Fibroblast of skin of left biceps (primary cell): Measurements from ENCODE around the gene ZFHX2.

Experiments used
- DNase-seq, 2 experiments: peaks; one replicate each; pipeline ENCODE4 v3.0.0-alpha.2; 2013; ENCODE audit warnings: low read depth in 2 of 2

Gene ZFHX2

DNA sequence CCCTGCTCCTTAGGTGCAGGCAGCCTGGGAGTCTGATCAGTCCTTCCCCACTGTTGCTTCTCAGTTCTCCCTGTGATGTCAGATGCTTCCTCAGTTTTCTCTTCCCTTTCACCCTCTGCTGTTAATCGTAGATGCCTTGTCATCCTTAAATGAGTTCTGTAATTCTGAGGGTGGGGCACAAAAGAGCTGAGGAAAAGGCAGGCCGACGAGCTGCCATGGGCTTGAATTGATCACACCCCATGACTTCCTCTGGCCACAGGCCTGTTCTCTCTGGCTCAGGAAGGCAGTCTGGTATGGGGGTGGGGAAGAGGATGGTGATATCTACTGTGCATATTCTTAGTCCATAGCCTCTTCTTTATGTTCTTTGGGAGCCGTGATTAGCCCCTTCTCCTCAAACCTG is 21.3 kb upstream of the ZFHX2 start:
- no peak for DNase-seq

DNA sequence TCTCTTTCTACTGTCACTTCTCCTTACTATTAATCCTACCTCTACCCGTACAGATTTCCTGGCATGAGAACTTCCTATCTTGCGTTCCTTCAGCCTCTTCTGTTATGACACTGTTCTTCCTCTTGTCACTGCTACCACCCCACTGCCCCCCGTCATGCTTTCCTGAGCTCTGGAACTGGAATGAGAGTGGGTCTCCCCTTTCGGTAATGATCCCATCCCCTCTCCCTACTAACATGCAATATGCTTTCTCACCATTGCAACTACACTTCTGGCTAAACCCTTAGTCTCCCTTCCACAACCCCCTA is 20.9 kb upstream of the ZFHX2 start:
- no peak for DNase-seq

DNA sequence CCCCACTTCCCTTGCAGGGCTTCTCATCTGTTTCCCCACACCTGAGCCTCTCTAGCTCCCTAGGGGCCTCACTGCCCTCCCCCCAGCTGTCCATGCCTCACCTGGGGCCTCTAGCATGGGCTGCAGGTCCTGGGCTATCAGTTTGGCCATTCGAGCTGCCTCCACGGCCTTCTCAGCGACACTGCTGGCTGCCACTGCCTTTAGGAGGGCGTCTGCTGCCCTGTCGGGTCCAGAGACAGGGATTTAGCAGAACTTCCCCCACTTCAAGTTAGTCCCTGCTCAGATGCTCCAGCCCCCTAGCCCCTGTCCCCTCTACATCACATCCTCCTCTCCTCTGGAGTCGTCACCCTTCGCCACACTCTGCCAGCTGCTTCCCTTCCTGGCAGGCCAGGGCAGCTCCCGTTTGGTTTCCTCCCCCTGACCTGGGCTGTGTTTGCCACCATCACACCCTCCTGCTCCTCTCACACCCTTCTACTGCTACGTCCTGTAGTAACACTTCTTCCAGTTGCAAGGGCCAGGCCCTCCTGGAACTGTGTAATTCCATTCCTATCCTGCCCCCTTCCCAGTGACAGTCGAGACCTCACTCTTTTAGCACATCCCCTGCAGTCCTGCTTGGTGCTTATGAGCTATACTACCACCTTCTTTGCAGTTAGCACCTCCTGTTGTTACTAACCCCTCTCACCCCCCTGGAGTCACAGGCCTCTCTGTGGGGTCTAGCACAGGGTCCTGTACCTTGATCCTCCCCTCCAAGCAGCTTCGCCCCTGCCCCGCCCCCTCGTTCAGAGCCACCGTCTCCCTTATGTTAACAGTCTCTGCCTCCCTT is 20.3 kb upstream of the ZFHX2 start:
- no peak for DNase-seq

DNA sequence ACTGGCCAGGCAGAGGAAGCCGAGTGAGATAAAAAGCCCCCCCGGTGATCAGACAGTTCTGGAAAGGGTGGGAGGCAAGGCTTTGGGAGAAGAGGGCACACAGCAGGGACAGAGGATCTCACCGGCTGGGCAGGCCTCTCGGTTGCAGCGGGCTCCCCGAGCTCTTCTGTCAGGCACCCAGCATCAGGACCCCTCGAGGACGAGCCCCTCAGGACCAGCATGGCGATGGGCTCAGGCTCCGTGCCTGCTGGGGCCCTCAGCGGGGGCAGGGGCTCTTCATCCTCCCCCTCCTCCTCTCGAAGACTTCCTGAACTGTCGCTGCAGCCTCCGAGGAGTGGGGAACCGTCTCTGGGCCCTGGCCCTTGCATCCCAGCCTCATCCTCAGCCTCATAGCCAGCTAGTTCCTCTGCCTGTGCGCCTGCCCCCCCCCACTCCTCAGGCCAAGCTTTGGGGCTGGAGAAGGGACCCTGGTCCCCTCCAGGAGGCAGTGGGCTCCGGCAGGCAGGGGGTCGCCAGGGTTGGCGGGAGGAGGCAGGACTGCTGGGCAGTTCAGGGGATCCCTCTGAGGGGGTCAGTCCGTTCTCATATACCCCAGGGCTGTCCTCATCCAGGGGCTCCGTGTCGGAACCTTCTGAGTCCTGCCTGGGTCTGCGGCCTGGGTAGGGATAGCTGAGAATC is 19.4 kb upstream of the ZFHX2 start:
- DNase-seq = no peak

DNA sequence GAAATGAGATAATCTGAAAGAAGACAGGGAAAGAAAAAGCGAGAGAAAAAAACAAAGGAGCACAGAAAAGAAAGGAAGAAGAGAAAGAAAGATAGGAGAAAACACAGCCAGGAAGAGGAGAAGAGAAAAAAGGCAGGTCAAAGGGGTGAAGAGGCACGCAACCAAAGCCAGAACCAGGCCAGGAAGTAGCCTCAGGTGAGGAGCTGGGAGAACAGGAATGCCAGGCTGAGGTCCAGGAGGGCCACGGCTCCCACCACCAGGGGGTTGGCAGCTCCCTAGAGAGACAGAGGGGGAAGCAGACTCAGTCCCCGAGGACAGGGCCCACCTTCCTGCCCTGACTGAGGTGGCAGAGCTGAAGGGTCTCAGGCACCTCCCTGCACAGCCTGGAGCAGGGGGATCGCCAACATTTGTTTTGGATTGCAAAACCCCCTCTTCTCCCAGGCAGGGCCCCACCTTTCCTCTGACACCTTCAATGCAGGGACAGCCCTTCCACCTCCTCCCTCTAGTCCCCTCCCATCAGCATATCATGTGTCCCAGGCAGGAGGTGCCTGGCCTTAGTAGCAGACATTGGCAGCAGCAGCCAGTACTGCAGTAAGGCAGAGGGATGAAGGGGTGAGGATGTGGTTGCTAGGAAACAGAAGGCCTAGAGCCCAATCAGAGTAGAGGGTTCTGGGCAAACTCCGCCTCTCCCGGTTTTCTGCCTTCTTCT is 18.0 kb upstream of the ZFHX2 start:
- DNase-seq = no peak

DNA sequence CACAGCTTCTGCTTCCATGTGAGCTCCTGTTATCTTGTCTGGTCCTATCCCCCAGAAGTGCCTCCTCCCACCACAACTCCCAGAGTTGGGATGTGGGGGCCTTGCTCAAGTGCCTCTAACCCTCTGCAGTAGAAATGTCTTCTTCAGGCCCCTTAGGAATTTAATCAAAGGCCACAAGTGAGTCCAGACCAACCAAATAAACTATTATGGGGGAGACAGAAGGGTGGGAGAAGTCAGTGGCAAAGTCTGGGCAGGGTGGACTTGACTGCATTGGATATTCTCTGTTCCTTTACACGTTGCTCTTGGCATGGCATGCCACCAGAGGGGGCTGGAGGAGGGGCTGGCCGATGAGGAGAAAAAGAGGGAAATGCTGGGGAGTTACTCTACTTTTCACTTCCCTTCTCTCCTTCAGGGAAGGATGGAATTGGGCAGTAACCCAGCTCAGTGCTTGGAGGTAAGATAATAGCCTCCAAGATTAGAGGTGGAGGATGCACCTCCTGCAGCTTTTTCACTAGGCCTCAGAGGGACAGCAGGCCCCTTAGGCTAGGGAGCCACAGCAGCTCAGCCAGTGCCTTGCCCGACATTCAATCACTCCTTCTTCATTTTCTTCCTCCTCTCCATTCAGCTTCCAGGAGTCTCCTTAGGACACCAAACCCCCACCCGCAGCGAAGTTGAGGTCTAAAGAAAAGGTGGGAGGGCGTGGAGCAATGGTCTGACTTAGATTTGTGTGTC is 17.2 kb upstream of the ZFHX2 start:
- no peak for DNase-seq

DNA sequence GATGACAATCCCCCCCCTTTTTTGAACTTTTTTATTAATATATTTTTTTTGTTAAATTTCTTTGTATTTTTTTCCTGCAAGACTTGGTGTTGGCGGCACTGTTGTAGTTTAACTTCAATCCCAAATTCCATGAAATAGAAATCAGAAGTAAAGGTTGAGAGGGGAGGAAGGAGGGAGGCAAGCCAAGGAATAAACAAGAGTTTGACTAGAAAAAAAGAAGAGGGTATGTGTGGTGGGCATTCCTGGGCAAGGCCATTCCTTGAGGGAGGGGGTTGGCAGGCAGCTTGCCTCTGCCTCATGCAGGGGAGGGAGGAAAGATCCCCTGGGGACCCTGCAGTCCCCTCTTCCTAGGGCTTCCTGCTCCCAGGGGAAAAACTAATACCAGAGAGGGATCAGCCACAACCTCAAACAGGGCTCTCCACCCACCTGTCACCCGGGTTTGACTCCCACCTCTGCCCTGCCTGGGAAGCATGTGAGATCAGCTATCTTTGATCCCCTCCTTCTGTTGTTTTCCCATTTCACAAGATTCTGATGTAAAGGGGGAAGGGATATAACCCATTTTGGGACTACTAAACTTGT is 16.5 kb upstream of the ZFHX2 start:
- no peak for DNase-seq

DNA sequence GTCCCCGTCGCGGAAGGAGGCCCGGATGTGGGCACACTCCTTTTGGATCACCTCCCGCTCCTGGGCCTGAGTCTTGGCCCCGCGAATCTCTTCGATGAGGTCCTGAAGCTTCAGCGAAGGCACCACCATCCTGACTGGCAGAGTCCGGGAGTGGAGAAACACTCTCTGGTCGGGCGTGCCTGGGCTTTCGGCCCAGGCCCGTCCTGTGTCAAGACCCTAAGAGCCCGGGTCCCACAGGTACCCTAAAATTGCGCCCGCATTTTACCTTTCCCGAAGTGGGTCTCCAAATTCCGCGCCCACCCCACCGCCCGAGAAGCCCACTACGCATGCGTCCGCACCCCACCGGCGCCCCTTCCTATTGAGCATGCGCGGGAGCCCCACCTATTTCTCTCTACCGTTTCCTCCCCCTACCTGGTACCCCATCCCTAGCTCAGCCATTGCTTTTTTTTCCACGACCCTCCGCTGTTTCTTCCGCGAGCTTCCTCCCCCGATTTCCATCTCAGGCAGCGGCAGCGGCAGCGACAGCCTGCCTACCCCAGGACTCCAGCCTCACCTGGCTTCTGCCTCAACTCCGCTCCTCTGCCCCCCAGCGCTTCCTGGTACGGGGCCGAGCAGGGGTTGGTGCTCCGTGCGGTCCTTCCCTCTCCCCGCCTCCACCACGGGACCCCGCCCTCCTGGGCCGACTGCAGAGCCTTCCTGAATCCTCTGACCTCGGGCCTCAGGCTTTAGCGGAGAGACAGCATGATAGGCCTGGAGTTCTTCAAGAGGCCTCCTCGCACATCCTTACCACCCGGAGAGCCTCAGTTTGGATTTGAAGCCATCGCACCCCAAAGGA is 15.8 kb upstream of the ZFHX2 start, which contains the start of gene AP1G2:
Gene AP1G2 (minus strand): TSS at position 606 of the 835 bp plus-strand sequence. CDS start 477 bp downstream, at position 129.
- DNase-seq = peak; percentile 25 to 26

DNA sequence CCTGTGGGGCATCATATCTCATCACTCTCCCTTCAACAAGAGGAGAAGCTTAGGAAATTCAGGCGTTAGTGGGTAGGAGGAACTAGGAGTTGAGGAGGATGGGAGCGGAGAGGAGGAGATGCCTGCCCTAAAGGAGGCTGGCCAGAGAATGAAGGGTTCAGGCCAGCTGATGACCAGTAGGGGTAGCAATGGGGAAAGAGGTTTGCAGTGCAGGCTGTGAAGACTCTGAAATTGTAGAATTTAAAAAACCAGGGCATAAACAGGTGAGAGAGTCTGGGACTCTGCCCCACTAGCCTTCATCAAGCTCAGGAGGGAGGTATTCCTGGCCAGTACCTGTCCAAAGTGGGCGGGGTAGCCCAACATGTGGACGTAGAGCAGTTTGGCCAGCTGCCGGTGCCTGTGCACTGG is 15.2 kb upstream of the ZFHX2 start:
- DNase-seq = no peak

DNA sequence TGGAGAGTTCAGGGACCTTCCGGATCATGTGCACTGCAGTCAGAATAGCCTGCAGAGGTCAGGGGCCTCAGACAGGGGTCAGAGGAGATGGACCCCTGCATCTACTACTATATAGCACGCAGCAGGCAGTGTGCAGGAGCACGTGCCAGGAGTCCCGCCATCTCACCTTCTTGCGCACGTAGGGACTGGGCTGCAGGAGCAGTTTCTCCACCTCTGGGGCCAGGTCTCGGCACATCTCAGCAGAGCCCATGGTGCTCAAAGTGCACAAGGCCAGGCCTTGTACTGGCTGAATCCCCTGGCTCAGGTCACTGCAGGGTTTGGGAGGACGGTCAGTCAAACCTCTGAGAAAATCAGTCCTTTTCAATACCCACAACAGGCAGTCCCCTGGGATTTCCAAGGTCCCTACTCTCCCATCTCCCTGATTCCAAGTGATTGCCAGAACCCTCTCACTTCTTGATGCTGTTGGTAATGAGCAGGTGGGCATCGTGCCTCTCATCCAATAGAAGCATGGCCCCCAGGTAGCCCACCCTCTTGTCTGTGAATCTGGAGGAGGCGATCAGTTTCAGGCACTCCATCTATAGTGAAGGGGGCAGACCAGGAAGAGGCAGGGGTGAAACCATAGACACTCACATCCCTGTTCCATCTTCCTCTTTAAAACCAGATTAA is 14.7 kb upstream of the ZFHX2 start:
- no peak for DNase-seq

DNA sequence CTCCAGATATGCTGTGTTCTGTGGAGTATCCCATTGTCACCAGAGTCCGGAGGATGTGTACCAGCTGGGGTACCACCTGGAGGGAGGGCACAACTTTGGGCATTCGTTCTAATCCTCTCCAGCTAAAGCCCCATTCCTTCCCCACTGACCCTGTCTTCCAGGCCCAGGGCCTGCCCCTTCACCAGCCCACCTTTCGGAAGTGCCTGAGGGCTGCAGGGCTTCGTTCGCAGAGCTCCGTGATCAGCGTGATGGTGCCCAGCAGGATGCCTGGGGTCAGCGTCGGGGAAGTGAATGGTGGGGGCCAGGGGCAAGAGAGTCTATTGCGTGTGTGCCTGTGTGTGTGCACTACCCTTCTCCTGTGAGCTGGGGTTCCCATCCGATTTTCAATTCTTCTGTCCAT is 14.1 kb upstream of the ZFHX2 start:
- no peak for DNase-seq

DNA sequence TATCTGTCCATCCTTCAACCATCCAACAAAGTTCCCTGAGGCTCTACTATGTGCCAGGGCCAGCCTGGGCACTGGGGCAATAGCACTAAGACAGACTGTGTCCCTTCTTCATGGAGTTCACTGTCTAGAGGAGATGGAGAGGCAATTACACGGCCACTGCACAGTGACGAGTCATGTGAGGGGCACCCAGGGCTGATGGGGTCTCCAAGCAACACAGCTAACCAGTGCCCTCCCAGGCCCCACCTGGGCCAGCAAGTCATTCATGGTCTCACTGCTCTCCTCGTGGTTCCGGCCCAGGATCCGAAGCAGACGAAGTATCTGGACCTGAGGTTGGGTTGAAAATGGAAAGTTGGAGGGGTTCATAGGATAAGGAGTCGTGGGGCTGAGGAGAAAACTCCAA is 13.3 kb upstream of the ZFHX2 start:
- no peak for DNase-seq

DNA sequence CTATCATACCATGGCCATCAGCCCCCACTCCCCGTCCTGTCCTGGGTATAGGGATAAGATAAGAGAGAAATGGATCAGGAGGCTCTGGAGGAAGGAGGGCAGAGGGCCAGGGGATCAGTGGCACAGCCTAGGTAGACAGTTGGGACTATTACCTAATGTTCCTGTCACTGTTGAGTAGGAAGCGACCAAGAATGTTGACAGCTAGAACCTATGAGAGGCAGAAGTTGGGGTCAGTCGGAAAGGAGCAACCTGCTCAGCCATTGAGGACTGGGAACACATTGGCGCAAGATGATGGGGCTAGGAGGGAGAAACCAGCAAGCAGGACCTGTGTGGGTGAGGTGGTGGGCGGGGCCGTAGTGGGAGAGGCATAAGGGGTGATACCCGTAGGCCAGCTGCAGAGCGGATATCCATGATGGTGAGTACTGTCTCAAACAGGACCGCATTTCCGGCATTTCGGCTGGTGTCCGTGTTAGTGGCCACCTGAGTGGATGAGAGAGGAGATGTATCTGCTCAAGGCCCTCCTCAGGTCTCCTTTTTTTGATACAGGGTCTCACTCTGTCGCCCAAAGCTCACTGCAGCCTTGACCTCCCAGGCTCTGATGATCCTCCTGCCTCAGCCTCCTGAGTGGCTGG is 12.7 kb upstream of the ZFHX2 start:
- DNase-seq = no peak

DNA sequence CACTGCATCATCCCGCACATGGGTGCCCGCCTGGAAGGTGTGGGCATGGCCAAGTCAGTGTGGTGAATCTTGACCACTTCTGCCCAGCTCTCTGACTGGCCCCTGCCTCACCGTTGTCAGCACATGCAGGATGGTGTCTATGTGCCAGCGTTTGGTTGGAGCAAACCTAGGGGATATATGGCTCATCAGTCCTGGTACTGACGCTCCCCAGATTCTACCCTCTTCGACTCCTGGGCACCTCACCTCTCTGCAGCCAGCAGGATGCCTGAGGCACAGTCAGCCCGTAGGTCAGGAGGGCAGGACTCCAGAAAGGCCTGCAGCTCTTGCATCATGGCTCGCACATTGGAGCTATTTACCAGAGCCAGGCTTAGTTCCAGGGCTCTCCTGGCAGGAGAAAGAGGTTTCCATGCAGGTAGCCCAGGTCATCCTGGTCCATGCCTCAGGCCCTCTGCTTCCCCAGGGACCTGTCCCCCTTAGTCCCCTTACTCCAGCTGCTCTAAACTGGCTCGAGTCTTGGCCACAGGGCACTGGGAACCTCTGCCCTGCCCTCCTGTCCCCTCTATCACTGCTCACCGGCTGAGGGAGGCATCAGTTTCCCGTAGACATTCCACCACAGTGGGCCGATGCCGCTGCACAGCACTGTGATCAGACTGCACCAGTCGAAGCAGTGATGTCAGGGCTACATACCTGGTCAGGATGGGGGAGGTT is 12.1 kb upstream of the ZFHX2 start:
- no peak for DNase-seq

DNA sequence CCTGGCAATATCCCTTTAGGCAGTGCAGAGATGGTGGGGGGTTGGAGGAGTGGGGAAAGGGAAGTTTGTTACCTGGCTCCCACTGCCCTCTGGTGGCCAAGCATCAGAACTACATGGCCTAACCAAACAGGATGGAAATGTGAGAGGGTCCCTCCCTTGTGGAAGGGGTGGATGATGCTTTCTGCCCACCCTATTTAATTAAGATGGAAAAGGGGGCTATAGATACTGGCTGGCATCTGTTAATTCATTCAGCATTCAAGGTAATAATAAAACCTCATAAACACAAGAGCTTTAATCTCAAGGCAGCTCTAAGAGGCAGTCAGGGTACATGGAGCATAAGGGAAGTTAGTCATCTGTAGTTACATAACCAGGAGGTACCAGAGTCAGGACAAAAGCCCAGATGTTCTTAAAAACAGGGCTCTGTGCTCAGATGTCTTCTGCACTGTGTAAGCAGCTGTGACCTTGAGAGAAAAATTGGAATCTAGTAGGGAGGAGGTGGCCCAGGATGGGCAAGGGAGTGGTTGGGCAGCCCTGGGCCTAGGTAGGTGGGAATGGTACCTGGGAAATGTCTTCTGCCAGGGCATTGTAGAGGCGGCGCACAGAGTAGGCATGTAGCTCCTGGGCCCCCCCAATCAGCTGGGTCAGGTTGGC is 11.4 kb upstream of the ZFHX2 start:
- no peak for DNase-seq

DNA sequence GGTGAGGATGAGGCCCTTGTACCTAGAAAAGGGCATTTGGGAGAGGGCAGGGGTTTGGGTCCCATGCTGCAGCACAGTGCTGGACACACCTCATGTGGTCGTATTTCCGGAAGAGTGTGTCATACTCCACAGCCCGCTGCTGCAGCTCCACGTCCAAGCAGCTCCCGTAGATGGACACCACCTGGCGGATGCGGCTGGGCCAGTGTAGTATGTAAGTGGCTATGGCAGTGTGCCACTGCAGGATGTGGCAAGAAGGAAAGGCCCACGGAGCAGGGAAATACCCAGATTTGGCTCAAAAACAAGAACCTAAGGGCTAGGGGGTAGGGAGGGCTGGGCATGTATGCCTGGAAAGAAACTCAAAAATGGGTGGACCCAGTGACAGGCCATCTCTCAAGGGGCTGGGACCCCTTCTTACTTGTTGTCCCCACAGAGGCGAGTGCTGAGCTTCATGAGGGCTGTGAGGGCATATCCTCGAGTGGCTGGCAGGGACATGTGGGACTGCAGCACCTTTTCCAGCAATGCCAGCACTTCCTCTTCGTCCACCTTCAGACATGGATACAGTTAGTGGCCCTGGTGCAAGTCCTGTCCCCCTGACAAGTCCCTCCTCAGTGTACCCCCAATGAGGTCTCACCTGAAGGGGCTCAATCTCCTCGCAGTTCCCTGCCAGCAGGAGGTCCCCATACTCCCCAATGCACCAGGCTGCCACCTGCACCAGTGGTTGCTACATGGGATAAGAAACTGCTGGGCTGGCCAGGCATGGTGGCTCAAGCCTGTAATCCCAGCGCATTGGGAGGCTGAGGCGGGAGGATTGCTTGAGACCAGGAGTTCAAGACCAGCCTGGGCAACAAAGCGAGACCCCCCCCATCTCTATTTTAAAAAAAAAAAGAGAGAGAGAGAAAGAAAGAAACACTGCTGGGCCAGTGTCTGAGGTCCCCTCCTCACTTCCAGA is 10.6 kb upstream of the ZFHX2 start:
- DNase-seq = no peak

DNA sequence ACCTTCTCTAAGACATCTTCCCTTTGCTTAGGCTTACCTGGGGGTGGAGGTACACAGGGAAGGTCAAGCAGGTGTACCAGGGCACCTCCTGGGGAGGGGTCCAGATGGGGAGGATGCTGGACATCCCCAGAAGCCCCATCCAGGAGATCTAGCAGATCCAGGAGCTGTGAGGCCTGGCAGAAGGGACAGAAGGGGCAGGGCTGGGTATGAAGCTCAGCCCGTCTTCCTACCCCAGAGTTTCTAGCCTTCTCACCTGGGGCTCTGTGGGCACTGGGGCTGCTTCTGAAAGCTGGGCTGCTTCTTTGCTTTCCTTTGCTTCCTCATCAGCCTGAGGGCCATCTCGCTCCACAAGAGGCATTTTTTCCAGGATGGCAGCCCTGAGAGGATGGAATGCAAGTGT is 9.7 kb upstream of the ZFHX2 start:
- DNase-seq = no peak
